Karpas-422 (cell line): ENCODE data around the gene TARM1. TPM values are rescaled to one million over a fixed set of nuclear protein-coding genes. Genes with fewer than 3 reads are reported as not detected.
"Not testable (repeated sequence)": the region's sequence is repeated elsewhere in the genome, so short reads cannot be mapped to it uniquely, and the experiment has no call there.

Source experiments
- DNase-seq: peaks from one replicate; pipeline ENCODE4 v3.0.0-alpha.2; 2015
- H2AFZ ChIP-seq: fragments of 200-600 bp; sonication (generic); 2 replicates; pipeline ENCODE4 v1.6.1; 2014; ENCODE audit warnings: antibody characterized with exemption, low read length, mixed read lengths
- H3K27ac ChIP-seq: fragments of 200-600 bp; sonication (generic); 2 replicates; pipeline ENCODE4 v1.5.1; 2014; ENCODE audit warnings: mild to moderate bottlenecking, low read length, moderate library complexity
- H3K27me3 ChIP-seq: fragments of 200-600 bp; sonication (generic); 2 replicates; pipeline ENCODE4 v1.6.1; 2014; ENCODE audit warnings: low read length, mixed read lengths
- H3K36me3 ChIP-seq: fragments of 200-600 bp; sonication (generic); 2 replicates; pipeline ENCODE4 v1.6.1; 2014; ENCODE audit warnings: low read length, mixed read lengths; ENCODE audit not compliant: insufficient read depth
- H3K4me1 ChIP-seq: fragments of 200-600 bp; sonication (generic); 2 replicates; pipeline ENCODE4 v1.6.1; 2014; ENCODE audit warnings: mild to moderate bottlenecking, low read length, mixed read lengths
- H3K4me2 ChIP-seq: fragments of 200-600 bp; sonication (generic); 2 replicates; pipeline ENCODE4 v1.6.1; 2014; ENCODE audit warnings: low read length, low read depth, mild to moderate bottlenecking; ENCODE audit not compliant: poor library complexity, severe bottlenecking
- H3K4me3 ChIP-seq: fragments of 200-600 bp; sonication (generic); 2 replicates; pipeline ENCODE4 v1.5.1; 2014; ENCODE audit warnings: mild to moderate bottlenecking, antibody characterized with exemption, low read length, mixed read lengths
- H3K79me2 ChIP-seq: fragments of 200-600 bp; sonication (generic); 2 replicates; pipeline ENCODE4 v1.6.1; 2014; ENCODE audit warnings: mild to moderate bottlenecking, low read length, mixed read lengths
- H3K9ac ChIP-seq: fragments of 200-600 bp; sonication (generic); 2 replicates; pipeline ENCODE4 v1.6.0; 2014; ENCODE audit warnings: low read length
- H3K9me2 ChIP-seq: fragments of 200-600 bp; sonication (generic), shearing (Covaris generic); replicated peaks from 2 replicates; pipeline ENCODE4 v1.6.0; 2014; ENCODE audit warnings: mild to moderate bottlenecking, low read length, moderate library complexity; ENCODE audit not compliant: insufficient read depth
- H3K9me3 ChIP-seq: fragments of 300-700, 200-600 bp; sonication (generic); 2 replicates; pipeline ENCODE4 v1.6.1; 2014; ENCODE audit warnings: low read length, mixed read lengths
- H4K20me1 ChIP-seq: fragments of 200-600 bp; sonication (generic); 2 replicates; pipeline ENCODE4 v1.6.1; 2014; ENCODE audit warnings: mild to moderate bottlenecking, antibody characterized with exemption, low read length, low read depth; ENCODE audit not compliant: insufficient read depth
- total RNA-seq: library from RNA; depleted of rRNA; stranded (reverse); fragments of >200 nt; shearing (Covaris generic); gene quantifications from 2 replicates; pipeline ENCODE4 v1.2.3, GENCODE V29; 2014; ENCODE audit warnings: low replicate concordance

TARM1 gene
- total RNA-seq, 1 experiment from 2014 or later = not detected

- not testable (repeated sequence) for H4K20me1 ChIP-seq, H3K9me2 ChIP-seq, H3K4me2 ChIP-seq, DNase-seq, H3K9me3 ChIP-seq, H3K27me3 ChIP-seq, H3K79me2 ChIP-seq, H3K27ac ChIP-seq, H3K4me1 ChIP-seq, H3K36me3 ChIP-seq, H2AFZ ChIP-seq, H3K4me3 ChIP-seq, H3K9ac ChIP-seq
These were observed 14.9 kb upstream of the TARM1 start for GRCh38 chr19:54095859-54096616.

GRCh38 chr19:54095136-54095858 is 14.1 kb upstream of the TARM1 start:
- DNase-seq = no peak
- no peak overlapping the region for H3K4me2 ChIP-seq
- no peaks in the 10 kb centered on the region for H3K4me1 ChIP-seq
- no peaks in the 10 kb centered on the region for H4K20me1 ChIP-seq
- H3K27ac ChIP-seq = no peak overlapping the region
- no peaks in the 10 kb centered on the region for H3K27me3 ChIP-seq
- no peak overlapping the region for H3K4me3 ChIP-seq
- H2AFZ ChIP-seq = no peak overlapping the region
- no peak overlapping the region for H3K9ac ChIP-seq
- no peaks in the 10 kb centered on the region for H3K9me3 ChIP-seq
- no peaks in the 10 kb centered on the region for H3K9me2 ChIP-seq
- H3K36me3 ChIP-seq = no peaks in the 10 kb centered on the region
- H3K79me2 ChIP-seq = no peaks in the 10 kb centered on the region

GRCh38 chr19:54094426-54095000 is 13.3 kb upstream of the TARM1 start:
- Histone ChIP-seq H3K4me3 (no peak overlapping the region), H3K9me2 (no peaks in the 10 kb centered on the region), H3K4me1 (no peaks in the 10 kb centered on the region), H3K4me2 (no peak overlapping the region), H3K9ac (no peak overlapping the region), H3K27ac (no peak overlapping the region), H3K9me3 (no peaks in the 10 kb centered on the region), H3K36me3 (no peaks in the 10 kb centered on the region), H2AFZ (no peak overlapping the region), H3K27me3 (no peaks in the 10 kb centered on the region), H3K79me2 (no peaks in the 10 kb centered on the region), H4K20me1 (no peaks in the 10 kb centered on the region)
- no peak for DNase-seq

- H3K79me2 ChIP-seq = no peaks in the 10 kb centered on the region
- no peaks in the 10 kb centered on the region for H3K9me2 ChIP-seq
- H3K27ac ChIP-seq = no peak overlapping the region
- H3K9ac ChIP-seq = no peak overlapping the region
- H4K20me1 ChIP-seq = no peaks in the 10 kb centered on the region
- H3K9me3 ChIP-seq = peaks cover 7% of the 10 kb centered on the region; the same call in 1 of the 2 replicates
- no peaks in the 10 kb centered on the region for H3K36me3 ChIP-seq
- H2AFZ ChIP-seq = no peak overlapping the region
- no peaks in the 10 kb centered on the region for H3K4me1 ChIP-seq
- DNase-seq = no peak
- no peak overlapping the region for H3K4me2 ChIP-seq
- H3K4me3 ChIP-seq = no peak overlapping the region
- no peaks in the 10 kb centered on the region for H3K27me3 ChIP-seq
These were observed 3.2 kb upstream of the TARM1 start for GRCh38 chr19:54084410-54084809.

- Histone ChIP-seq H3K4me1 (no peaks in the 10 kb centered on the region), H3K4me2 (no peak overlapping the region), H3K9me2 (no peaks in the 10 kb centered on the region), H3K79me2 (no peaks in the 10 kb centered on the region), H3K27me3 (no peaks in the 10 kb centered on the region), H3K9ac (no peak overlapping the region), H3K4me3 (no peak overlapping the region), H4K20me1 (no peaks in the 10 kb centered on the region), H3K36me3 (no peaks in the 10 kb centered on the region), H3K9me3 (no peaks in the 10 kb centered on the region), H2AFZ (no peak overlapping the region), H3K27ac (no peak overlapping the region)
- no peak for DNase-seq
These were observed 3.8 kb downstream of the TARM1 start for GRCh38 chr19:54077334-54077733.

GRCh38 chr19:54074851-54075250 is 6.3 kb downstream of the TARM1 start:
- H3K36me3 ChIP-seq = no peaks in the 10 kb centered on the region
- H3K27me3 ChIP-seq = no peaks in the 10 kb centered on the region
- H2AFZ ChIP-seq = no peak overlapping the region
- H3K79me2 ChIP-seq = no peaks in the 10 kb centered on the region
- no peaks in the 10 kb centered on the region for H4K20me1 ChIP-seq
- no peaks in the 10 kb centered on the region for H3K9me3 ChIP-seq
- no peaks in the 10 kb centered on the region for H3K9me2 ChIP-seq
- no peak overlapping the region for H3K4me2 ChIP-seq
- no peak overlapping the region for H3K27ac ChIP-seq
- no peak overlapping the region for H3K4me3 ChIP-seq
- no peaks in the 10 kb centered on the region for H3K4me1 ChIP-seq
- H3K9ac ChIP-seq = no peak overlapping the region
- DNase-seq = no peak

GRCh38 chr19:54073829-54074228 is 7.3 kb downstream of the TARM1 start:
- Histone ChIP-seq H3K4me3 (no peak overlapping the region), H3K9ac (no peak overlapping the region), H3K9me3 (no peaks in the 10 kb centered on the region), H3K4me2 (no peak overlapping the region), H3K36me3 (no peaks in the 10 kb centered on the region), H3K27ac (no peak overlapping the region), H3K9me2 (no peaks in the 10 kb centered on the region), H2AFZ (no peak overlapping the region), H3K4me1 (no peaks in the 10 kb centered on the region), H4K20me1 (no peaks in the 10 kb centered on the region), H3K27me3 (no peaks in the 10 kb centered on the region), H3K79me2 (no peaks in the 10 kb centered on the region)
- DNase-seq = no peak

- H3K4me2 ChIP-seq = no peak overlapping the region
- H2AFZ ChIP-seq = no peak overlapping the region
- DNase-seq = no peak
- H3K9me3 ChIP-seq = no peaks in the 10 kb centered on the region
- H3K36me3 ChIP-seq = no peaks in the 10 kb centered on the region
- no peaks in the 10 kb centered on the region for H3K79me2 ChIP-seq
- no peaks in the 10 kb centered on the region for H3K4me1 ChIP-seq
- H3K9ac ChIP-seq = no peak overlapping the region
- H3K27ac ChIP-seq = no peak overlapping the region
- H3K27me3 ChIP-seq = no peaks in the 10 kb centered on the region
- no peaks in the 10 kb centered on the region for H4K20me1 ChIP-seq
- no peaks in the 10 kb centered on the region for H3K9me2 ChIP-seq
- H3K4me3 ChIP-seq = no peak overlapping the region
These were observed 11.7 kb downstream of the TARM1 start for GRCh38 chr19:54069470-54069869.
